ENCODE results near the gene ROR2. TPM values are rescaled to one million over a fixed set of nuclear protein-coding genes. Genes with fewer than 3 reads are reported as not detected.
A peak's percentile ranks its signal among the peaks of the same experiment; 100 is the strongest.
"Not testable (repeated sequence)": the region's sequence is repeated elsewhere in the genome, so short reads cannot be mapped to it uniquely, and the experiment has no call there.

The ROR2 gene
- total and polyA plus RNA-seq, 8 donors = 3.0 to 21.4 (median 9.8) TPM

GRCh38 chr9:91628892-91629291 lies 321.1 kb downstream of the ROR2 start:
- WGBS, 5 donors = 89 to 96% (median 93%) methylated on average over 1 of the region's 1 CpG
- H3K36me3 ChIP-seq = no peaks in the 10 kb centered on the region
- DNase-seq = no peak
- intact Hi-C loops (cut with DNase I; ENCODE audit: low total_unique reads) = no loop called here
- no peak overlapping the region for H3K27ac ChIP-seq
- TF ChIP-seq EP300 (IDR thresholded peaks at IDR 0.05) (no peak), POLR2A (IDR thresholded peaks at IDR 0.05) (no peak), POLR2AphosphoS5 (IDR thresholded peaks at IDR 0.05) (no peak)
- TF ChIP-seq, protein P1, sequence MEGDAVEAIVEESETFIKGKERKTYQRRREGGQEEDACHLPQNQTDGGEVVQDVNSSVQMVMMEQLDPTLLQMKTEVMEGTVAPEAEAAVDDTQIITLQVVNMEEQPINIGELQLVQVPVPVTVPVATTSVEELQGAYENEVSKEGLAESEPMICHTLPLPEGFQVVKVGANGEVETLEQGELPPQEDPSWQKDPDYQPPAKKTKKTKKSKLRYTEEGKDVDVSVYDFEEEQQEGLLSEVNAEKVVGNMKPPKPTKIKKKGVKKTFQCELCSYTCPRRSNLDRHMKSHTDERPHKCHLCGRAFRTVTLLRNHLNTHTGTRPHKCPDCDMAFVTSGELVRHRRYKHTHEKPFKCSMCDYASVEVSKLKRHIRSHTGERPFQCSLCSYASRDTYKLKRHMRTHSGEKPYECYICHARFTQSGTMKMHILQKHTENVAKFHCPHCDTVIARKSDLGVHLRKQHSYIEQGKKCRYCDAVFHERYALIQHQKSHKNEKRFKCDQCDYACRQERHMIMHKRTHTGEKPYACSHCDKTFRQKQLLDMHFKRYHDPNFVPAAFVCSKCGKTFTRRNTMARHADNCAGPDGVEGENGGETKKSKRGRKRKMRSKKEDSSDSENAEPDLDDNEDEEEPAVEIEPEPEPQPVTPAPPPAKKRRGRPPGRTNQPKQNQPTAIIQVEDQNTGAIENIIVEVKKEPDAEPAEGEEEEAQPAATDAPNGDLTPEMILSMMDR (IDR thresholded peaks at IDR 0.05) = no peak
- peaks cover 0 to 8% (median 0%) of the 10 kb centered on the region in 3 donors for H3K27me3 ChIP-seq
- no peaks in the 10 kb centered on the region for H3K9me3 ChIP-seq
- no peaks in the 10 kb centered on the region for H3K4me1 ChIP-seq
- H3K4me3 ChIP-seq = no peak overlapping the region

DNA sequence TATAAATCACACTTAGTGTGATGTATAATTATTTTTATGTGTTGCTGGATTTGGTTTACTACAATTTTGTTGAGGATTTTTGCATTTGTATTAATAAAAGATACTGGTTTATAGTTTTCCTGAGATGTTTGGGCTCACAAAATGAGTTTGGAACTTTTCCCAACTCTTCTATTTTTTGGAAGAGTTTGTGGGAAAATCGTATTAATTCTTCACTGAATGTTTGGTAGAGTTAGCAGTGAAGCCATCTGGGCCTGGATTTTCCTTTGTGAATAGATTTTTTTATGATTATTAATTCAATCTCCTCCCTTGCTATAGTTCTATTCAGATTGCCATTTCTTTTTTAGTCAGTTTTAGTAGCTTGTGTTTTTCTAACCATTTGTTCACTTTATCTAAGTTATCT lies 324.7 kb downstream of the ROR2 start:
- H3K9me3 ChIP-seq = no peaks in the 10 kb centered on the region
- WGBS, 5 donors = 50 to 75% (median 59%) methylated on average over 1 of the region's 1 CpG
- H3K27me3 ChIP-seq = no peaks in the 10 kb centered on the region
- H3K36me3 ChIP-seq = no peaks in the 10 kb centered on the region
- no peak overlapping the region for H3K27ac ChIP-seq
- DNase-seq = peak in 1 of 2 donors; percentile 20
- TF ChIP-seq POLR2A (IDR thresholded peaks at IDR 0.05) = no peak
- TF ChIP-seq POLR2AphosphoS5 (IDR thresholded peaks at IDR 0.05) = no peak
- TF ChIP-seq, protein P1 (IDR thresholded peaks at IDR 0.05) = no peak
- TF ChIP-seq EP300 (IDR thresholded peaks at IDR 0.05) = no peak
- intact Hi-C loops (cut with DNase I; ENCODE audit: low total_unique reads) = no loop called here
- H3K4me3 ChIP-seq = no peak overlapping the region
- H3K4me1 ChIP-seq = no peaks in the 10 kb centered on the region

GRCh38 chr9:91623004-91623403 lies 327.0 kb downstream of the ROR2 start:
- intact Hi-C loops (cut with DNase I; ENCODE audit: low total_unique reads) = no loop called here
- Histone ChIP-seq H3K27ac (no peak overlapping the region), H3K9me3 (no peaks in the 10 kb centered on the region), H3K4me3 (no peak overlapping the region), H3K27me3 (no peaks in the 10 kb centered on the region), H3K36me3 (no peaks in the 10 kb centered on the region), H3K4me1 (no peaks in the 10 kb centered on the region)
- DNase-seq = no peak
- TF ChIP-seq POLR2A (IDR thresholded peaks at IDR 0.05) = no peak
- no peak for TF ChIP-seq POLR2AphosphoS5 (IDR thresholded peaks at IDR 0.05)
- TF ChIP-seq, protein P1 (IDR thresholded peaks at IDR 0.05) = no peak
- TF ChIP-seq EP300 (IDR thresholded peaks at IDR 0.05) = no peak

- H3K27ac ChIP-seq; intact Hi-C loops (cut with DNase I; ENCODE audit: low total_unique reads): not testable (repeated sequence)
- WGBS, 5 donors = 93 to 99% (median 97%) methylated on average over 3 of the region's 3 CpGs
Observed at GRCh38 chr9:91622121-91622520, 327.9 kb downstream of the ROR2 start.

GRCh38 chr9:91614044-91614443 lies 336.0 kb downstream of the ROR2 start:
- H3K9me3 ChIP-seq; H3K27ac ChIP-seq; H3K36me3 ChIP-seq; intact Hi-C loops (cut with DNase I; ENCODE audit: low total_unique reads); H3K4me3 ChIP-seq; DNase-seq; H3K4me1 ChIP-seq; H3K27me3 ChIP-seq: not testable (repeated sequence)
- 93 to 100% (median 97%) methylated on average over 2 of the region's 2 CpGs for WGBS, 5 donors

More at GRCh38 chr9:91622121-91622520, 327.9 kb downstream of the ROR2 start:
- not testable (repeated sequence) for DNase-seq, H3K4me3 ChIP-seq, H3K9me3 ChIP-seq, H3K4me1 ChIP-seq, H3K36me3 ChIP-seq, H3K27me3 ChIP-seq
